Measurements from ENCODE around the gene HPRT1.

Gene HPRT1

DNA sequence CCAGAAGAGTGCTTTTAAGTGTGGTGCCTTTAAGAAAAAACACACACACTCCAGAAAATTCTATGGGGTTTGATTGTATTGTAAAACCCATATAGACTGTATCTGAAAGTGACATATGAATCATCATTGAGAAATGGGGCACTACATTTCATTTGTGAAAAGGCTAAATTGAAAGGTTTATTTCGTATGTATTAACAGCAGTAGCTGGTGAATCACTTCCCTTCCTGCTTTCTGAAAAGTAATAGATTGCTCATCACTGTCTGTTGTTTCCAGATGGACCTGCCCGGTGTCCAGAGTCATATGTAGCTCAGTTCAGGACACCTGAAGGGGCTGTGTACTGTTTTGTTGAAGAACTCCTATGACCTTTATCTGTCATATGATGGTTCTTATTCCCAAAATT is 28.1 kb upstream of the HPRT1 start:
- in situ Hi-C loops (cut with HindIII; ENCODE audit: low sequenced_read_pairs) = no loop called here
- TF ChIP-seq, protein P1, sequence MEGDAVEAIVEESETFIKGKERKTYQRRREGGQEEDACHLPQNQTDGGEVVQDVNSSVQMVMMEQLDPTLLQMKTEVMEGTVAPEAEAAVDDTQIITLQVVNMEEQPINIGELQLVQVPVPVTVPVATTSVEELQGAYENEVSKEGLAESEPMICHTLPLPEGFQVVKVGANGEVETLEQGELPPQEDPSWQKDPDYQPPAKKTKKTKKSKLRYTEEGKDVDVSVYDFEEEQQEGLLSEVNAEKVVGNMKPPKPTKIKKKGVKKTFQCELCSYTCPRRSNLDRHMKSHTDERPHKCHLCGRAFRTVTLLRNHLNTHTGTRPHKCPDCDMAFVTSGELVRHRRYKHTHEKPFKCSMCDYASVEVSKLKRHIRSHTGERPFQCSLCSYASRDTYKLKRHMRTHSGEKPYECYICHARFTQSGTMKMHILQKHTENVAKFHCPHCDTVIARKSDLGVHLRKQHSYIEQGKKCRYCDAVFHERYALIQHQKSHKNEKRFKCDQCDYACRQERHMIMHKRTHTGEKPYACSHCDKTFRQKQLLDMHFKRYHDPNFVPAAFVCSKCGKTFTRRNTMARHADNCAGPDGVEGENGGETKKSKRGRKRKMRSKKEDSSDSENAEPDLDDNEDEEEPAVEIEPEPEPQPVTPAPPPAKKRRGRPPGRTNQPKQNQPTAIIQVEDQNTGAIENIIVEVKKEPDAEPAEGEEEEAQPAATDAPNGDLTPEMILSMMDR (IDR thresholded peaks at IDR 0.05; ENCODE audit: low read depth, low read length, missing control alignments) = no peak
- H3K4me3 ChIP-seq (ENCODE audit: low read depth, low read length) = no peak overlapping the region
- no peak for DNase-seq (ENCODE audit: low read depth)

DNA sequence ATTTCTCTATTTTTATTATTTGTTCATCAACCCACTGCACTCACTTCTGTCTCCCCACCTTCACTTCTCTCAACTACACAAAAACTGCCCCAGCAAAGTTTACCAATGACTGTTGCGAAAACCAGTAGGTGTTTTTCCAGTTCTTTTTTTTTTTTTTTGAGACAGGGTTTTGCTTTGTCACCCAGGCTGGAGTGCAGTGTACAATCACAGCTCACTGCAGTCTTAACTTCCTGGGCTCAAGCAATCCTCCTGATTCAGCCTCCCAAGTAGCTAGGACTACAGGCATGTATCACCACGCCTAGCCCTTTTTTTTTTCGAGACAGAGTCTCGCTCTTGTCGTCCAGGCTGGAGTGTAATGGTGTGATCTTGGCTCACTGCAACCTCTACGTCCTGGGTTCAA is 24.1 kb upstream of the HPRT1 start:
- in situ Hi-C loops (cut with HindIII; ENCODE audit: low sequenced_read_pairs) = no loop called here
- no peak overlapping the region for H3K4me3 ChIP-seq (ENCODE audit: low read depth, low read length)
- no peak for DNase-seq (ENCODE audit: low read depth)
- TF ChIP-seq, protein P1 (IDR thresholded peaks at IDR 0.05; ENCODE audit: low read depth, low read length, missing control alignments) = no peak

DNA sequence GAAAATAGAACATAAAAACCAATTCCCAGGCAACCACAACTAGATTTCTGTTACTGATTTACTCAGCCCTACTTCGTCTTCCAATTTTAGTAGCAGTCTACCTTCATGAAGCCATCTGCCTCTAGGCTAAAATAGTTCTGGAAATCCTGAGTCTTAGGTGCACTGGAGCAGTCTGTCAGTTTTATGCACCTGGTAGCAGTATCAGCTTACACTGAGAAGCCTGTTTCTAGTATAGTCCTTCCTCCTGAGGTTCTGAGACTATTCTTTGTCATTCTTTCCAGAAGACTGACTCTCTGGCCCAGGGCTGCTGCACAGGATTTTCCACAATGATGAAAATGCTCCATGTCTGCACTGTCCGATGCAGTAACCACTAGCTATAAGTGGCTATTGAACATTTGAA is 16.9 kb upstream of the HPRT1 start:
- in situ Hi-C loops (cut with HindIII; ENCODE audit: low sequenced_read_pairs) = no loop called here
- no peak for DNase-seq (ENCODE audit: low read depth)
- H3K4me3 ChIP-seq (ENCODE audit: low read depth, low read length) = no peak overlapping the region
- TF ChIP-seq, protein P1 (IDR thresholded peaks at IDR 0.05; ENCODE audit: low read depth, low read length, missing control alignments) = no peak

- in situ Hi-C loops (cut with HindIII; ENCODE audit: low sequenced_read_pairs) = no loop called here
- DNase-seq (ENCODE audit: low read depth) = no peak
- TF ChIP-seq, protein P1 (IDR thresholded peaks at IDR 0.05; ENCODE audit: low read depth, low read length, missing control alignments) = no peak
- no peak overlapping the region for H3K4me3 ChIP-seq (ENCODE audit: low read depth, low read length)
These were observed 16.5 kb upstream of the HPRT1 start for GRCh38 chrX:134443461-134443860.

DNA sequence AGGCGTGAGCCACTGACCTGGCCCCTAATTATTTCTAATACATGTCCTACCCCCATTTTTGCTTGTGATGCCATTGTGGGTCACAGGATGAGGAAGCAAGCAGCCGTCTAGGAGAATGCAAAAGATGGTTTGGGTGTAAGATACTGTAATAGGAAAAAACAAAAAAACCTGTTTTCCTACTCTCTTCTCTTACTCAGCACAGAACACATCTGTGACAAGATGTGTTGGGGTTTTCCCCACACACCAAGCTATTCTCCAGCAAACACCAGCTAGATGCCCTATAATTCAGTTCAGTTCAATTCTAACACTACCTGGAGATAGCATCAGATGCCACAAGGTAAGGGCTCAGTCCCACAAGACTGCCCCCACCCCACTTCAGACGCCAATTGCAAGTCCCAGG is 15.3 kb upstream of the HPRT1 start:
- no peak for DNase-seq (ENCODE audit: low read depth)
- no peak overlapping the region for H3K4me3 ChIP-seq (ENCODE audit: low read depth, low read length)
- TF ChIP-seq, protein P1 (IDR thresholded peaks at IDR 0.05; ENCODE audit: low read depth, low read length, missing control alignments) = no peak
- in situ Hi-C loops (cut with HindIII; ENCODE audit: low sequenced_read_pairs) = no loop called here

GRCh38 chrX:134452596-134452995 is 7.4 kb upstream of the HPRT1 start:
- no peak overlapping the region for H3K4me3 ChIP-seq (ENCODE audit: low read depth, low read length)
- in situ Hi-C loops (cut with HindIII; ENCODE audit: low sequenced_read_pairs) = no loop called here
- TF ChIP-seq, protein P1 (IDR thresholded peaks at IDR 0.05; ENCODE audit: low read depth, low read length, missing control alignments) = no peak
- no peak for DNase-seq (ENCODE audit: low read depth)

DNA sequence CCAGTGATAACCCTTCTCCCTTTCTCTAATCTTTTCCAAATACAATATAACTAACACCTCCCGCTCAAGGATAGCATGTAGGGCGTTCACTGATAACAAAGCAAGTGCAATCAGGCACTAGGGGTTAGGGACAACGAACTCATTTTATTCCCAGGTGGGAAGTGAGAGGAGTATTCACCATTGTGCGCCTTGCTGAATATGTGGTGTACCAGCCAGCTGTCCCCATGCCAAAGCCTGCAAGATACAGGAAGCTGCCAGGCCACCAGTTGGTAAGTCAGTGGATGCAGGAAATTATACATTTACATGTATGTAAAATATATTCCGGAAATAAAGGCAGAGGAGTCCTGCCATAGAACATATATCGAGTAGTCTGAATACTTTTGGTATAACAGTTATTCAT is 6.3 kb upstream of the HPRT1 start:
- TF ChIP-seq, protein P1 (IDR thresholded peaks at IDR 0.05; ENCODE audit: low read depth, low read length, missing control alignments) = no peak
- no peak for DNase-seq (ENCODE audit: low read depth)
- in situ Hi-C loops (cut with HindIII; ENCODE audit: low sequenced_read_pairs) = no loop called here
- H3K4me3 ChIP-seq (ENCODE audit: low read depth, low read length) = no peak overlapping the region
